Heart left ventricle (tissue), 16 donors: ENCODE results near the gene TSKU. TPM values are rescaled to one million over a fixed set of nuclear protein-coding genes. Genes with fewer than 3 reads are reported as not detected.

Experiments used
- ATAC-seq, 4 donors: fragments of 200-7000 bp; cut with Tn5 transposase; one replicate each; pipeline ENCODE4 v1.9.1; 2020 to 2022; ENCODE audit warnings: moderate library complexity in 4 of 4, mild to moderate bottlenecking in 3 of 4, moderate number of reproducible peaks in 1 of 4
- DNase-seq, 5 donors: peaks; one replicate each; pipeline ENCODE4 v3.0.0-alpha.2; 2020
- H3K27ac ChIP-seq, 12 donors: fragments of 200-600 bp; sonication (generic) in 4 of 12; one replicate each; pipeline versions ENCODE4 v1.5.0 to v1.8.0; 2016 to 2022; ENCODE audit warnings: mild to moderate bottlenecking in 2 of 12
- H3K27me3 ChIP-seq, 9 donors: fragments of 200-600 bp; sonication (generic) in 2 of 9; one replicate each; pipeline versions ENCODE4 v1.5.1 to v1.8.0; 2016 to 2022; ENCODE audit warnings: mild to moderate bottlenecking in 3 of 9
- H3K36me3 ChIP-seq, 9 donors: fragments of 200-600 bp; sonication (generic) in 2 of 9; one replicate each; pipeline versions ENCODE4 v1.5.0 to v1.8.0; 2018 to 2022; ENCODE audit warnings: mild to moderate bottlenecking in 2 of 9
- H3K4me1 ChIP-seq, 12 donors: fragments of 200-600 bp; sonication (generic) in 4 of 12; one replicate each; pipeline versions ENCODE4 v1.5.0 to v1.8.0; 2016 to 2022; ENCODE audit warnings: mild to moderate bottlenecking in 3 of 12
- H3K4me3 ChIP-seq, 12 donors: fragments of 200-600 bp; sonication (generic) in 4 of 12; one replicate each; pipeline versions ENCODE4 v1.5.0 to v1.8.0; 2017 to 2022; ENCODE audit warnings: mild to moderate bottlenecking in 9 of 12, moderate library complexity in 4 of 12
- H3K9me3 ChIP-seq, 12 donors: fragments of 200-600 bp; sonication (generic) in 4 of 12; one replicate each; pipeline versions ENCODE4 v1.5.0 to v1.8.0; 2016 to 2022; ENCODE audit warnings: mild to moderate bottlenecking in 1 of 12
- POLR2A ChIP-seq, 2 donors: fragments of 450-650 bp; IDR thresholded peaks; one replicate each; pipeline ENCODE4 v1.6.1; 2017; ENCODE audit warnings: antibody characterized with exemption in 2 of 2, mild to moderate bottlenecking in 2 of 2, moderate library complexity in 2 of 2
- WGBS, 4 donors: extraction: QIAGEN DNeasy Blood & Tissue Kit in 2 of 4; methylation state at CpG; one replicate each; pipeline versions ENCODE4 v1.1.5 to v1.1.7; 2013 to 2018; 5-methylcytosine and 5-hydroxymethylcytosine counted together
- intact Hi-C, 10 donors: fragments of 100-400 bp; cut with DNase I; formaldehyde crosslinking; loops; one replicate each; pipeline versions ENCODE4 v1.11.1 to v1.14.2; 2022
- polyA plus RNA-seq, 2 donors: library from polyadenylated mRNA; stranded (reverse); fragments of 200-250 nt; gene quantifications; one replicate each; pipeline ENCODE4 v1.2.3, GENCODE V29; 2013
- total RNA-seq, 9 donors: library from RNA; depleted of rRNA in 2 of 9; stranded (reverse); fragments of >200 nt in 2 of 9; fragmentation: NEBNext Ultra II Directional in 3 of 9; extraction: Animal tissue kit (Norgen Biotek cat#: 25700) in 3 of 9; gene quantifications; one replicate each; pipeline versions ENCODE4 v1.1.0 to v1.2.4, GENCODE V29; 2016 to 2023
- TF ChIP-seq, protein P1 (sequence below), 12 donors: fragments of 200-600 bp; sonication (generic) in 4 of 12; IDR thresholded peaks; one replicate each; pipeline versions ENCODE4 v1.5.0 to v1.8.0; 2018 to 2022; ENCODE audit warnings: antibody characterized with exemption in 12 of 12, mild to moderate bottlenecking in 5 of 12
- donor health status: ischemic (EF 13 %, LVEDD 7.1; RV severe dilation, severe dysfunction).
- donor health status: healthy with polysubstance abuse.
- donor health status: DM: no; HTN: yes; CAD: no.
- donor health status: DM: no; HTN: no; CAD: no.
- donor health status: ischemic (EF 25% LVEDD 6.9; RV normal size, moderate dysfunction).
- donor health status: ischemic (EF 25% LVEDD 5.7; RV mildly dilated, moderate dysfunction).
- donor health status: healthy.
- donor health status: DM: yes; HTN: yes; CAD: no.
- donor health status: ischemic (EF 35%, LVEDD 5.7; RV mildly dilated, moderate dysfunction).
- donor health status: nonischemic (EF 11% LVEDD 7.7; RV severe dilation, severe dysfunction).
- donor health status: DM: yes; HTN: yes; CAD: no.
- donor health status: PGD.
- donor health status: ischemic (EF 29% LVEDD 5.4; RV normal size, mild dysfunction).
- donor health status: nonischemic (EF 23%, LVEDD 6.1; RV moderate dilation, normal function).

The TSKU gene
- total and polyA plus RNA-seq, 11 donors, result 4.5 to 39.8 (median 11.2) TPM

DNA sequence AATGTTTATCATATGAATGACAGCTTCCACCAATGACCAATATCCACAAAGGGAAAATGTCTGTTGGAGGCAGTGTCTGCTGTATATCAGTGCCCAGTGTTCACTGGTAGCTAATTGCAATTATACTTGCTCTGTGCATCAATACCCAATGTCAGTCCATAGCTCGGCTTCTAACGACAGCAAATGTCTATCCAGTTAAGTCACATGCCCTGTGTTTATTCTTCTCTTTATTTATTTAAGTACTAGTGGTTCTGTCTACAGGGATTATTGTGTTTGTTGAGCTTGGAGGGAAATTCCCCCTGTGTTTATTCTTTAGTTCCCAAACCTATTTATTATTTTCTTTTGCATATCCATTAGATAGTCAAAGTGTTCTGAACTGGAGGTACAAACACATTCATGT is 18.6 kb downstream of the TSKU start:
- Histone ChIP-seq H3K4me3 (no peak overlapping the region), H3K4me1 (peaks cover 0 to 29% (median 9%) of the 10 kb centered on the region in 12 donors), H3K9me3 (no peaks in the 10 kb centered on the region), H3K36me3 (peaks cover 0 to 7% (median under 1%) of the 10 kb centered on the region in 9 donors), H3K27ac (no peak overlapping the region), H3K27me3 (no peaks in the 10 kb centered on the region)
- DNase-seq (no peak), ATAC-seq (no peak)
- TF ChIP-seq POLR2A (IDR thresholded peaks at IDR 0.05), result no peak
- TF ChIP-seq, protein P1, sequence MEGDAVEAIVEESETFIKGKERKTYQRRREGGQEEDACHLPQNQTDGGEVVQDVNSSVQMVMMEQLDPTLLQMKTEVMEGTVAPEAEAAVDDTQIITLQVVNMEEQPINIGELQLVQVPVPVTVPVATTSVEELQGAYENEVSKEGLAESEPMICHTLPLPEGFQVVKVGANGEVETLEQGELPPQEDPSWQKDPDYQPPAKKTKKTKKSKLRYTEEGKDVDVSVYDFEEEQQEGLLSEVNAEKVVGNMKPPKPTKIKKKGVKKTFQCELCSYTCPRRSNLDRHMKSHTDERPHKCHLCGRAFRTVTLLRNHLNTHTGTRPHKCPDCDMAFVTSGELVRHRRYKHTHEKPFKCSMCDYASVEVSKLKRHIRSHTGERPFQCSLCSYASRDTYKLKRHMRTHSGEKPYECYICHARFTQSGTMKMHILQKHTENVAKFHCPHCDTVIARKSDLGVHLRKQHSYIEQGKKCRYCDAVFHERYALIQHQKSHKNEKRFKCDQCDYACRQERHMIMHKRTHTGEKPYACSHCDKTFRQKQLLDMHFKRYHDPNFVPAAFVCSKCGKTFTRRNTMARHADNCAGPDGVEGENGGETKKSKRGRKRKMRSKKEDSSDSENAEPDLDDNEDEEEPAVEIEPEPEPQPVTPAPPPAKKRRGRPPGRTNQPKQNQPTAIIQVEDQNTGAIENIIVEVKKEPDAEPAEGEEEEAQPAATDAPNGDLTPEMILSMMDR (IDR thresholded peaks at IDR 0.05), result no peak
- WGBS, 4 donors, result 65 to 81% (median 77%) methylated on average over 2 of the region's 2 CpGs
- intact Hi-C loops, result loop anchor here in 3 of 10 donors (10.0 kb wide), 3 partner anchors 53 to 233 kb away; partner anchors contain the start of genes B3GNT6 (in 2 of the 3) and ACER3 (in 1 of the 3)

DNA sequence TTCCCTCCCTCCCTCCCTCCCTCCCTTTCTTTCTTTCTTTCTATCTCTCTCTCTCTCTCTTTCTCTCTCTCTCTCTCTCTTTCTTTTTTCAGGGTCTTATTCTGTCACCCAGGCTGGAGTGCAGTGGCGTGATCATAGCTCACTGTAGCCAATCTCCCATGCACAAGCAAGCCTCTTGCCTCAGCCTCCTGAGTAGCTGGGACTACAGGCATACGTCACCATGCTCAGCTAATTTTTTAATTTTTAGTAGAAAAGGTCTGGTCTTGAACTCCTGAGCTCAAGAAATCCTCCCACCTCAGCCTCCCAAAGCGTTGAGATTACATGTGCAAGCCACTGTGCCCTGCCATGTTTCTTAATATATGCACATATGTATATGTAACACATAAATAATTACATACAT is 19.0 kb downstream of the TSKU start:
- intact Hi-C loops, result loop anchor here in 3 of 10 donors (10.0 kb wide), 3 partner anchors 53 to 233 kb away; partner anchors contain the start of genes B3GNT6 (in 2 of the 3) and ACER3 (in 1 of the 3)
- H3K9me3 ChIP-seq, result no peaks in the 10 kb centered on the region
- no peak for TF ChIP-seq POLR2A (IDR thresholded peaks at IDR 0.05)
- TF ChIP-seq, protein P1 (IDR thresholded peaks at IDR 0.05), result no peak
- H3K4me1 ChIP-seq, result peaks cover 0 to 33% (median 13%) of the 10 kb centered on the region in 12 donors
- H3K27me3 ChIP-seq, result no peaks in the 10 kb centered on the region
- 87 to 95% (median 93%) methylated on average over 3 of the region's 3 CpGs for WGBS, 4 donors
- no peak overlapping the region for H3K27ac ChIP-seq
- peak in 1 of 5 donors; percentile 0 for DNase-seq
- no peak overlapping the region for H3K4me3 ChIP-seq
- ATAC-seq, result no peak
- peaks cover 0 to 4% (median 0%) of the 10 kb centered on the region in 9 donors for H3K36me3 ChIP-seq

DNA sequence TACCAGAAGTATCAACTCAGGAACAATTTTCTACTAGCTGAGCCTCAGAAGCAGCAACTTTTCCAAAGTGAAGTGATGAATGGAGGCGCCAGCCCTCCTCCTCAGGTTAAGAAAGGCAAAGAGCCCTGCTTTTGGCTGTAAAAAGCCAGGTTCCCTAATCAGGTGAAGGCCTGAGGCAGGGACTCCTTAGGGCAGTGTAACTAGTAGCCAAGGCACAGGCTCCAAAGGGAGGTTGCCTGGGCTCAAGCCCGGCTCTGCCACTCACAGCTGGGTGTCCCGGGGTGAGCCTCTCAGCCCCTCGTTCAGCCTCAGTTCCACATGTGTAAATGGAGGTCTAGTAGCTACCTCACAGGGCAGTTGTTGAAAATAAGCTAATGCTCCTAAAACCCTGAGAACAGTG is 19.5 kb downstream of the TSKU start:
- Histone ChIP-seq H3K4me1 (peaks cover 0 to 35% (median 15%) of the 10 kb centered on the region in 12 donors), H3K36me3 (no peaks in the 10 kb centered on the region), H3K4me3 (no peak overlapping the region), H3K27ac (no peak overlapping the region), H3K27me3 (no peaks in the 10 kb centered on the region), H3K9me3 (no peaks in the 10 kb centered on the region)
- intact Hi-C loops, result loop anchor here in 3 of 10 donors (10.0 kb wide), 3 partner anchors 52 to 232 kb away; partner anchors contain the start of genes B3GNT6 (in 2 of the 3) and ACER3 (in 1 of the 3)
- DNase-seq (peak in 2 of 5 donors; percentile 2 to 30), ATAC-seq (no peak)
- TF ChIP-seq, protein P1 (IDR thresholded peaks at IDR 0.05), result no peak
- no peak for TF ChIP-seq POLR2A (IDR thresholded peaks at IDR 0.05)
- WGBS, 4 donors, result 79 to 93% (median 86%) methylated on average over 4 of the region's 4 CpGs

DNA sequence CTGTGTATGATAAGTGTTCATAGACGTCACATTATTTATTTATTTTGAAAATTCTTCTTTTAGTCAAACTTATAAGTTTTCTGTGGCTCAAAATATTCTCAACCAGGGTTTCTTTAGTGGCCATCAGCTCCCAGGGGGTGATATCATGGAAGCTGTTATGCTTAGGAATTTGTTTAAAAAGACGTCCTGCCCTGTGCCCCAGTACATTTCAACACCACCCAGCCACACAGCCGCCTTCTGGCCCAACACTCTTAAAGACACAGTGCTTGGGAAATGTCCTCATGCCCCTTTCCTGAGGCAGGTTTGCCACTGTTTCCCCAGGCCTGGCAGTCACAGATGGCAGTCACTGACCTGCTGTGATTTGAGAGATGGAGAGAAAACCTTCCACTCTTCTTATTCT is 19.9 kb downstream of the TSKU start:
- 42 to 62% (median 51%) methylated on average over 3 of the region's 3 CpGs for WGBS, 4 donors
- Histone ChIP-seq H3K36me3 (no peaks in the 10 kb centered on the region), H3K4me3 (no peak overlapping the region), H3K4me1 (peaks cover 0 to 35% (median 16%) of the 10 kb centered on the region in 12 donors), H3K9me3 (no peaks in the 10 kb centered on the region), H3K27me3 (no peaks in the 10 kb centered on the region), H3K27ac (no peak overlapping the region)
- no peak for TF ChIP-seq POLR2A (IDR thresholded peaks at IDR 0.05)
- TF ChIP-seq, protein P1 (IDR thresholded peaks at IDR 0.05), result no peak
- ATAC-seq (no peak), DNase-seq (peak in 2 of 5 donors; percentile 2 to 44)
- intact Hi-C loops, result loop anchor here in 3 of 10 donors (10.0 kb wide), 3 partner anchors 52 to 232 kb away; partner anchors contain the start of genes B3GNT6 (in 2 of the 3) and ACER3 (in 1 of the 3)
